Gastroesophageal sphincter (tissue), 3 donors: ENCODE results near the gene KIR3DL3.
"Not testable (repeated sequence)": the region's sequence is repeated elsewhere in the genome, so short reads cannot be mapped to it uniquely, and the experiment has no call there.

Source experiments
- CTCF ChIP-seq, 4 experiments: fragments of 200-600 bp in 2 of 4; fragments of 450-650 bp in 2 of 4; sonication (generic) in 1 of 4; IDR thresholded peaks; one replicate each; pipeline ENCODE4 v1.5.1; 2017 to 2019; ENCODE audit warnings: antibody characterized with exemption in 4 of 4, mild to moderate bottlenecking in 2 of 4, moderate library complexity in 2 of 4
- EP300 ChIP-seq: sonication (generic); formaldehyde crosslinking; IDR thresholded peaks from one replicate; pipeline ENCODE4 v1.6.1; 2017; ENCODE audit warnings: antibody characterized with exemption, mild to moderate bottlenecking
- POLR2A ChIP-seq, 2 donors: fragments of 450-650 bp; IDR thresholded peaks; one replicate each; pipeline ENCODE4 v1.6.1; 2017; ENCODE audit warnings: antibody characterized with exemption in 2 of 2, mild to moderate bottlenecking in 2 of 2, moderate library complexity in 1 of 2
- POLR2AphosphoS5 ChIP-seq: sonication (generic); formaldehyde crosslinking; IDR thresholded peaks from one replicate; pipeline ENCODE4 v1.6.1; 2017; ENCODE audit warnings: antibody characterized with exemption

GRCh38 chr19:54766464-54766863, 42.2 kb downstream of the KIR3DL3 start:
- not testable (repeated sequence) for TF ChIP-seq CTCF (IDR thresholded peaks at IDR 0.05); POLR2A (IDR thresholded peaks at IDR 0.05); EP300; POLR2AphosphoS5
